Adipocyte (in vitro differentiated cells): ENCODE measurements around the gene CD58.
"Not testable (repeated sequence)": the region's sequence is repeated elsewhere in the genome, so short reads cannot be mapped to it uniquely, and the experiment has no call there.

Experiments used
- DNase-seq: peaks from one replicate; pipeline ENCODE4 v3.0.0-alpha.2; 2015; ENCODE audit warnings: low read depth
- H3K27me3 ChIP-seq: replicated peaks from 2 replicates; pipeline ENCODE4 v1.7.0; 2013; ENCODE audit warnings: mild to moderate bottlenecking, low read length, moderate library complexity; ENCODE audit not compliant: control insufficient read depth, insufficient read depth
- H3K36me3 ChIP-seq: 2 replicates; pipeline ENCODE4 v1.7.0; 2013; ENCODE audit warnings: low read length, mild to moderate bottlenecking, moderate library complexity; ENCODE audit not compliant: control insufficient read depth, insufficient read depth, severe bottlenecking
- H3K4me1 ChIP-seq: 2 replicates; pipeline ENCODE4 v1.7.0; 2013; ENCODE audit warnings: mild to moderate bottlenecking, low read length, moderate library complexity; ENCODE audit not compliant: control insufficient read depth, insufficient read depth
- H3K4me3 ChIP-seq: 2 replicates; pipeline ENCODE4 v1.7.0; 2013; ENCODE audit warnings: mild to moderate bottlenecking, low read length, moderate library complexity
- H3K9ac ChIP-seq: 2 replicates; pipeline ENCODE4 v1.7.0; 2013; ENCODE audit warnings: mild to moderate bottlenecking, low read length, moderate library complexity
- H3K9me3 ChIP-seq: 2 replicates; pipeline ENCODE4 v1.7.0; 2013; ENCODE audit warnings: mild to moderate bottlenecking, low read length, moderate library complexity; ENCODE audit not compliant: control insufficient read depth

The CD58 gene

DNA sequence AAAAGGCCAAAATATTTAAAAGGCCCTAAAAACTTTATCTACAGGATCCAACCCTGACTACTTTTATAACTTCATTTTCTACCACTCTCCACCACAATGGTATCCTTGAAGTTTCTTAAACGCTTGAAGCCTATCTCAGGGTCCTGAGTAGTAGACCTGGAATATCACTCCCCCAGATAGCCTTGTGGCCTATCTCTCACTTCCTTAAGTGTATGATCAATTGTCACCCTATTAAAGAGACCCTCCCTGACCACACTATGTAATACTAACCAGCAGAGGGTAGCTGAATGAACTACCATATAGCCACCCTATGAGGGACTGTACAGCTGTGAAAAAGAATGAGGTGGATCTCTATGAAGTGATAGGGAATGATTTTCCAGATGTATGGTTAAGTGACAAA is 5.6 kb downstream of the CD58 start:
- no peaks in the 10 kb centered on the region for H3K36me3 ChIP-seq
- no peaks in the 10 kb centered on the region for H3K27me3 ChIP-seq
- DNase-seq: no peak
- no peak overlapping the region for H3K9ac ChIP-seq
- peaks cover 23% of the 10 kb centered on the region for H3K4me1 ChIP-seq
- no peak overlapping the region for H3K4me3 ChIP-seq
- H3K9me3 ChIP-seq: no peaks in the 10 kb centered on the region

DNA sequence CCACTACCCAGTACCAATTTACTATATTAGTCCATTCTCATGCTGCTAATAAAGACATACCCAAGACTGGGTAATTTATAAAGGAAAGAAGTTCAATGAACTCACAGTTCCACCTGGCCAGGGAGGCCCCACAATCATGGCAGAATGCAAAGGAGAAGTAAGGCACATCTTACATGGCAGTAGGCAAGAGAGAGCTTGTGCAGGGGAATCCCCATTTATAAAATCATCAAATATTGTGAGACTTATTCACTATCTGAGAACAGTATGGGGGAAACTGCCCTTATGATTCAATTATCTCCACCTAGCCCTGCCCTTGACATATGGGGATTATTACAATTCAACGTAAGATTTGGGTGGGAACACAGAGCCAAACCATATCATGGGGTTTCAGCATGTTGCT is 6.4 kb downstream of the CD58 start:
- H3K4me3 ChIP-seq: no peak overlapping the region
- DNase-seq: no peak
- H3K36me3 ChIP-seq: no peaks in the 10 kb centered on the region
- no peak overlapping the region for H3K9ac ChIP-seq
- H3K4me1 ChIP-seq: peaks cover 17% of the 10 kb centered on the region
- H3K27me3 ChIP-seq: no peaks in the 10 kb centered on the region
- H3K9me3 ChIP-seq: no peaks in the 10 kb centered on the region

DNA sequence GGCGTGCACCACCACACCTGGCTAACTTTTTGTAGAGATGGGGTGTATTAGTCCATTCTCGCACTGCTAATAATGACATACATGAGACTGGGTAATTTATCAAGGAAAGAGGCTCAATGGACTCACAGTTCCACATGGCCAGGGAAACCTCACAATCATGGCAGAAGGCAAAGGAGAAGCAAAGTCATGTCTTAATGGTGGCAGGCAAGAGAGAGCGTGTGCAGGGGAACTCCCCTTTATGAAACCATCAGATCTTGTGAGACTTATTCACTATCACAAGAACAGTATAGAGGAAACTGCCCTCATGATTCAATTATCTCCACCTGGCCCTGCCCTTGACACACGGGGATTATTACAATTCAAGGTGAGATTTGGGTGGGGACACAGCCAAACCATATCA is 8.4 kb downstream of the CD58 start:
- H3K36me3 ChIP-seq, H3K9me3 ChIP-seq, H3K27me3 ChIP-seq, H3K9ac ChIP-seq, DNase-seq, H3K4me3 ChIP-seq: not testable (repeated sequence)
- peaks cover 17% of the 10 kb centered on the region for H3K4me1 ChIP-seq

DNA sequence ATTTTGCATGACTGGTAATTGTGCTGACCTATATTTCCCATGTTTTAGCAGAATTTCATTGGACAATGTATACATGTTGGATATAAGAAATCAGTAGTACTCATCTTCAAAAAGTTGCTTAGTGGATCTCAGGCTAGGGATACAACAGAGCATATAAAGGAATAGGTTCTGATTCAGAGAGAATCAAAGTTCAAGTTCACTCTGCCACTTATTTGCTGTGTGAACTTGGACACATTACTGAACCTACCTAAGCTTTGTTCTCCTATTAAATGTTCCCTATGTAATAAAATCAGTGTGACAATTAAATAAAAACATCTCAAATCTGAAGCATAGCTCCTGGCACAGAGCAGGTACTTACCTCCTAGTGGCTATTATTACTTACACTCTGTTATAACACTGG is 9.3 kb downstream of the CD58 start:
- Histone ChIP-seq H3K4me1 (peaks cover 22% of the 10 kb centered on the region), H3K27me3 (no peaks in the 10 kb centered on the region), H3K4me3 (no peak overlapping the region), H3K36me3 (no peaks in the 10 kb centered on the region), H3K9ac (no peak overlapping the region), H3K9me3 (no peaks in the 10 kb centered on the region)
- DNase-seq: no peak

DNA sequence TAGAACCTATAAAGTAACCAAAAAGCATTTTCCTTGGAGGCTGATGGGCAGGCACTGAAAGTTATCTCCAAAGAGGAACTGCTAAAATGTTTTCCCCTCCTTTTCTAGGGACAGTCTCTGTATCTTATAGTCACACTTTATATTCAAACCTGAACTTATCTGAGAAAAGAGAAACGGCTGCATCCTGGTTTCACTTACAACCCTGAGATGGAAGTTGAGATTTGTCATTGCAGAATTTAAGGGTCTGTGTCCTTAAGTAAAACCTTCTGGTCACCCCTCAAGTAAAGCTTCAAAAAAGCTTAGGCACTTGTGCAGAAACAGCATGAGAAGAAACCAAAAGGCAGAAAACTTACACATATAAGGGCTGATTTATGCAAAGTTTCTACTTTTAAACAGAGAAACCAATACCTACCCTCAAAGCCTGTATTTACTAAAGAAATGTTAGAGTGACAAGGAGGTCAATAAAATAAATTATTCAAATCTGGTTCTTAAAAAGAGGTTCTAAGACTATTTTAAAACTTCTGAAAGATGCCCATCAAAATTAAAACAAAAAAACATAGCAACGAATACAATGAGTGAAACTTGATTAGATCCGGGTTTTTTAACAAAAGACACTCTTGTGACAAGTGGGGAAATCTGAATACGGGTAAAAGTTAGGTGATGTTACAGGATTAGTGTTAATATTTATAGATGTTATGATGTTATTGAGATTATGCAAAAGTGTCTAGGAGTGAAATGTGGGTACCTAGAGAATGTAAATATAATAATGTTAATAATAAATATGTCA is 9.9 kb downstream of the CD58 start:
- peaks cover 22% of the 10 kb centered on the region for H3K4me1 ChIP-seq
- no peaks in the 10 kb centered on the region for H3K9me3 ChIP-seq
- no peaks in the 10 kb centered on the region for H3K36me3 ChIP-seq
- H3K27me3 ChIP-seq: no peaks in the 10 kb centered on the region
- DNase-seq: no peak
- H3K9ac ChIP-seq: no peak overlapping the region
- H3K4me3 ChIP-seq: no peak overlapping the region

DNA sequence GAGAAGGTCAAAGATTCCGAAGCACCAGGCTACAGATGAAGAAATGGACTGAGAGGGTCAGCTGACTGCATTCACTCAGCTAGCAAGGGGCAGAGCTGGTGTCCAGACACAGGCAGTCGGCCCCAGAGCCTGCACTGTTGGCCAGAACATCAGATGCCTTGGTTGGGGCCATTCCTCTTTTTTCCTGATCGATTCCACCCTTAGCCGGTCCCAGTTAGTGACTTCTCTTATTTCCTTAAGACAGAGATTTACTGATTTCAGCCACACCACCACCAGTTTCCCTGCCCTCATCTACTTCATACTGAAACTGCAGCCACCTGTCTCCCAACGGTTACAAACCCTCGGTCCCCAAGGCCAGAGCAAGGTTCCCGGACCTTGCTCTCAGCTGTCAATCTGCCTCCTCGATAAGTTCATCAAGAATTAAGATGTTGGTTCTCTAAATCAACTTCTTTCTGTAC is 11.5 kb downstream of the CD58 start:
- peaks cover 23% of the 10 kb centered on the region for H3K4me1 ChIP-seq
- no peak overlapping the region for H3K9ac ChIP-seq
- no peaks in the 10 kb centered on the region for H3K36me3 ChIP-seq
- DNase-seq: no peak
- H3K27me3 ChIP-seq: no peaks in the 10 kb centered on the region
- no peak overlapping the region for H3K4me3 ChIP-seq
- H3K9me3 ChIP-seq: no peaks in the 10 kb centered on the region

DNA sequence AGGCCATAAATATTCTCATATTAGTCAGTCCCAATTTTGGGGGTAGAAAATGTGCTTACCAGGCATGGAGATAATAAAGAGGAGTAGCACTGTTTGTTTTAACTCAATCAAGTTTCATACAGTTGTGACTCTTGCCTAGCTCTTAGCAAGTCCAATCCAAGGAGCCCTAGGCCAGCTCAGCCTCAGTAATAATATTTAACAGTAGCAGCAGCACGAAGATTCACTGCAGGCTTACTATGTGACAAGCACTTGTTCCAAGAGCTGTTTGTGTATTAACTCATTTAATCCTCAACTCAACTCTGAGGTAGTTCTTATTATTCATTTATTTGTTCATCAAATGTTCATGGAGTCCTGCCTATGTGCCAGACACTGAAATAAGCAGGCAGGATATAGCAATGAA is 12.3 kb downstream of the CD58 start:
- Histone ChIP-seq H3K27me3 (no peaks in the 10 kb centered on the region), H3K9ac (no peak overlapping the region), H3K36me3 (no peaks in the 10 kb centered on the region), H3K9me3 (no peaks in the 10 kb centered on the region), H3K4me3 (no peak overlapping the region), H3K4me1 (peaks cover 23% of the 10 kb centered on the region)
- no peak for DNase-seq

DNA sequence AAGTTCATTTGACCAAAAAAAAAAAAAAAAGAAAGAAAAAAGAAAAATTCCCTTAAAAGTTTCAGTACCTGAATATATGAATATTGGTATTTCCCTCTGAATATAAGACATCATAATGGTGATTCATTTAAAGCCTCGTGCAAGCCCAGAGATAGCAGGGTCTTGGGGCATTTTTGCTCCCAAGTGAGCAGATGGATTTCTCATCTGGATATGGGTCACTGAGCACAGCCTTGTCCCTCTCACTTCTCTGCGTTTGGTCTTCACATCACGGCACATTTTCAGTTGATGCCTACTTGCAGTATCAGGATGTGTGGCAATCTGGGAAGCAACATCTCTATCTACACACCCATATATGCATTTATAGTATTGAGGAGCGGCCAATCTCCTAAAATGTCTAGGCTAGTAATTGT is 12.7 kb downstream of the CD58 start:
- no peak for DNase-seq
- H3K4me1 ChIP-seq: peaks cover 23% of the 10 kb centered on the region
- no peak overlapping the region for H3K4me3 ChIP-seq
- H3K9ac ChIP-seq: no peak overlapping the region
- H3K27me3 ChIP-seq: no peaks in the 10 kb centered on the region
- H3K36me3 ChIP-seq: no peaks in the 10 kb centered on the region
- H3K9me3 ChIP-seq: no peaks in the 10 kb centered on the region

DNA sequence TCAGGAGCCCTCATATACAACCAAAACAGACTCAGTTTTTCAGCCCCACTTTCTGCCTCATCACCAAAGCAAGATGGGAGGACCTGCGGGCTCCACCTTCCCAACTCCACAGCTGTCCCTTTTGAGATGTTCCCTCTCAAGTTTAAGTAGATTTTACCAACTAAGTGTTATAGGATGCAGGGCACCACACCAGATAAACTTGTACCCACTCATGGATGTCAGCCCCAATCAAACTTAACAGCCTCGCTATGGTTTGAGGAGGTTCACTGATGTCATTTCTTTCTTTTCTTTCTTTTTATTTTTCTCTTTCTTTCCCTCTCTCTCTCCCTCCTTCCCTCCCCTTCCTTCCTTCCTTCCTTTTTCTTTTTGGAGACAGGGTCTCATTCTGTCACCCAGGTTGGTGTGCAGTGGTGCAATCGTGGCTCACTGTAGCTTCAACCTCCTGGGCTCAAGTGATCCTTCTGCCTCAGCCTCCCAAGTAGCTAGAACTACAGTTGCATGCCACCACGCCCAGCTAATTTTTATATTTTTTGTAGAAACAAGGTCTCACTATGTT is 13.4 kb downstream of the CD58 start:
- no peaks in the 10 kb centered on the region for H3K27me3 ChIP-seq
- H3K9ac ChIP-seq: no peak overlapping the region
- H3K9me3 ChIP-seq: no peaks in the 10 kb centered on the region
- H3K4me3 ChIP-seq: no peak overlapping the region
- H3K4me1 ChIP-seq: peaks cover 23% of the 10 kb centered on the region
- DNase-seq: no peak
- H3K36me3 ChIP-seq: no peaks in the 10 kb centered on the region

DNA sequence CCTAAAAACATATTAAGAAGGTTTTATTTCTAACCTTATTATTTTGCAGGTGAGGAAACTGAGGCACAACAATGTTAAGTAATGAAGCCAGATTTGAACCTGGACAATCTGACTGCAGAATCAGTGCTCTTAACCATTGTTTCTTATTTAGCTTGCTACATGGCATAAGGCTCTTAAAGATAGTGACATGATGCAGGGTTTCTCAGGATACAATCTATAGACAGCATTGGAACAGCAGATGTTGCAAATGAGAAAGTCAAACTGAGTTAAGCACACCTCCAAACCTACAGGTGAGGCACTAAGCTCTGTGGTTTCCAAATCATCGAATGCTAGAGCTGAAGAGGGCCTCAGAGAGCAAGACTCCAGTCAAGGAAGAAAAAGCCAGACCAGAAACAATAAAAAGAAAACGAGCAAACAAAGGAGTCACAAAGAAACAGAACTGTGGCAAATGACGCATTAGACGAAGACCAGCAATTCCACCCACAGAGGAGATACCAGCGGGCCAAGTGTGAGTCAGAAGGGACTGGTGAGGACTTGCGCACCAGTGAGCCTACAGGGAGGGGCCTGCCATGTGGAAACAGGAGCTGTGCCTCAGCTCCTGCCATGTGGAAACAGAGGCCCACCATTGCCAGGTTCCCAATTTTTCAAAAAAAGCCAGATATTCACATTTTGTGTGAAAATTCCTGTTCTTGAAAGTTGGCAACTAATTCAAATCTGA is 14.4 kb downstream of the CD58 start:
- Histone ChIP-seq H3K27me3 (no peaks in the 10 kb centered on the region), H3K9ac (peak overlapping the region; percentile 69), H3K4me1 (peaks cover 23% of the 10 kb centered on the region), H3K4me3 (peak overlapping the region; percentile 63), H3K36me3 (no peaks in the 10 kb centered on the region), H3K9me3 (no peaks in the 10 kb centered on the region)
- DNase-seq: no peak

DNA sequence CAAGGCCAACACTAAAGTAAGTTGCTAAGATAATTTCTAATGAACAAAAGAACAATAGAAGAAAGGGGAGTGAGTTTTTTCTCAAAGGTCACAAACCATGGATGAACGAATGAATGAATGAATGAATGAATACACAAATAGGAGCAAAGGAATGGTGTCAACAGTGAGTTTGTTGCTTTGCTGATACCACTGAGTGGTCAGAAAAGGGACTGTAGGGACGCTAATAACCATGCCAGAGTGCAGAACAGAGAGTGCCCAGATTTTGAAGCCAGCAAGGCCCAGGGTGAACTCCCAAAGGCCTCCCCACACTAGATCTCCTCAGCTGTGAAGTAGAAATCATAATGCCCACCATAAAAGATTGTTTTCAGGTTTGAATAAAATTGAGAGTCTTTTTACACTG is 15.9 kb downstream of the CD58 start:
- DNase-seq: no peak
- Histone ChIP-seq H3K4me1 (peaks cover 23% of the 10 kb centered on the region), H3K9ac (no peak overlapping the region), H3K4me3 (no peak overlapping the region), H3K9me3 (no peaks in the 10 kb centered on the region), H3K27me3 (no peaks in the 10 kb centered on the region), H3K36me3 (no peaks in the 10 kb centered on the region)
